ENCODE results near the gene CAST.

Gene CAST

GRCh38 chr5:96677496-96677895, 15.3 kb downstream of the CAST start:
- DNase-seq: no peak

GRCh38 chr5:96679293-96679692, 17.1 kb downstream of the CAST start:
- DNase-seq: no peak

GRCh38 chr5:96680759-96681470, 18.7 kb downstream of the CAST start:
- no peak for DNase-seq

GRCh38 chr5:96683392-96683791, 21.2 kb downstream of the CAST start:
- no peak for DNase-seq

- DNase-seq: no peak
These were observed 21.6 kb downstream of the CAST start for GRCh38 chr5:96683810-96684209.

GRCh38 chr5:96687080-96687479, 24.9 kb downstream of the CAST start:
- no peak for DNase-seq

DNA sequence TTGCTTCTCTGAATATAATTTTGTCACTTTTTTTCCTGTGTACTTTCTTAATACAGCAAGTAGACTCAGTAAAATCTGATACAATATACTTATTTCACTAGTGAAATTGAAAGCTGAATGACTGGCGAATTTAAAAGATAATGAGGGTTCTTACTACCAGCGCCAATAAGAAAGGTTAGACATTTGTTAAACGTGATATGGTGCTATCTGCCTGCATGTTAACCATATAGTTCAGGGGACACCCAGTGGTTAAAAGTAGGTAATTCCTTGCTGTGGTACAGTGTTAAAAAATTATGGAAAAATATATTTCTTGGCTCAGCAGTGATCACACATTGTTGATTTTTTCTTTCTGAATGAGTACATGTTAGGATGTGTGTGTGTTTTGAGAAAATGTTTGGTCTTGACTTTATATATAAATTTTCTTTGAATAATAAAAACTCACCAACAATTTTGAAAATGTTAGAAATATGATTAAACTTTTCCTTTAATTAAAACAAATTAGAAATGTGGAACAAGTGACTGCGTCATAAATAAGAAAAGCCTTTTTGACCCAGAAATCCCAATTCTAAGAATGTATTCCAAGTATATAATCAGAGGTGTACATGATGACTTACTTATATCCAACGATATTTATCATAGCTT, 25.8 kb downstream of the CAST start:
- peak; percentile 52 for DNase-seq

DNA sequence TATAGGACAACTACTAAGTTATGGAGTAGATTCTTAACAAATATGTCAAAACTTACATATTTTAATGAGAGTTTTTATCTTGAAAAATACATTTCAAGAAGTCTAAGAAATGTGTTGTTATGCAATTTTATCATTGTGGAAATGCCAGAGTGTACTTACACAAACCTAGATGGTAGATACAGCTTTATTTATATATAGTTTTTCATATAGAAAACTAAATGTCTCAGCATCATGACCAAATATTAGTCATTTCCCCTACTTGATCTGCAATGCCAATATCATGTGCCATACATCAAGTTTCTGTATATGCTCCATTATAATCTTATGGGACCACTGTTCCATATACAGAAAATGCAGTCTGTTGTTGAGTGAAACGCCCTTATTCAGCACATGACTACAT, 28.7 kb downstream of the CAST start:
- no peak for DNase-seq

DNA sequence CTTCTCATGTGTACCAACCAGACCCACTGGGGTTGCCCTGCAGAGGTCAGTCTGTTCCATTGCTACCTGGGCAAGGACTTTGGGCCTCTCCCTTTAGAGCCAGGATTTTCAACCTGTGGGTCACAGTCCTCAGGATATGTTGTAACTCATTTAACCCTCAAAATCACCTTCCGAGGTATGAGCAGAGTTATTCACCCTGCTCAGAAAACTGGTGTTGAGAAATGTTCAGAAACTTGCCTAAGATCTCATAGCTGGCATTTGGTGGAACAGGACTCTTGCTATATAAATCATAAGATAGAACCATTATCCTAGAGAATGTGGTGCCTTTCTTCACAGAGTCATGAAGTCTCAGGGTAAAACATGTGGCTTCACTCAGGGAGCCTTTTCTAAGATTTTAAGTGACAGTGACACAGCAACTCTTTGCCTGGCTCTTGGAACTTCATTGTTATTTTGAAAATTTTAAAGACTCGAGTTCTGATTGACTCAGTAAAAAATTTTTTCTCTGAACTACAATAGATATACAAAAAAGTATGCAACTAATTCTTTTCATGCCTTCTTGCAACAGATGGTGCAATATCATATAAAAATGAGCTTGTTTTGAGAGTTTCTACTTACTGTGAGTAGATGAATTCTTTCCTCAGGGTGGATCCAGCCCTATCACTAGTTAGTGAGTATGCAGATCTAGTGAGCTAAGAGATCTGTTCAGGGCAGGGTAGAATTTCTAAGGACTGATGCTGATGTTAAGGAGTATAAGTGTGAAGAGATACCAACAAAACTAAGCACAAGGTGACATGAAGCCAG, 29.5 kb downstream of the CAST start:
- peak; percentile 42 for DNase-seq

- peak; percentile 28 for DNase-seq
These were observed 30.3 kb downstream of the CAST start for GRCh38 chr5:96692441-96692840.

DNA sequence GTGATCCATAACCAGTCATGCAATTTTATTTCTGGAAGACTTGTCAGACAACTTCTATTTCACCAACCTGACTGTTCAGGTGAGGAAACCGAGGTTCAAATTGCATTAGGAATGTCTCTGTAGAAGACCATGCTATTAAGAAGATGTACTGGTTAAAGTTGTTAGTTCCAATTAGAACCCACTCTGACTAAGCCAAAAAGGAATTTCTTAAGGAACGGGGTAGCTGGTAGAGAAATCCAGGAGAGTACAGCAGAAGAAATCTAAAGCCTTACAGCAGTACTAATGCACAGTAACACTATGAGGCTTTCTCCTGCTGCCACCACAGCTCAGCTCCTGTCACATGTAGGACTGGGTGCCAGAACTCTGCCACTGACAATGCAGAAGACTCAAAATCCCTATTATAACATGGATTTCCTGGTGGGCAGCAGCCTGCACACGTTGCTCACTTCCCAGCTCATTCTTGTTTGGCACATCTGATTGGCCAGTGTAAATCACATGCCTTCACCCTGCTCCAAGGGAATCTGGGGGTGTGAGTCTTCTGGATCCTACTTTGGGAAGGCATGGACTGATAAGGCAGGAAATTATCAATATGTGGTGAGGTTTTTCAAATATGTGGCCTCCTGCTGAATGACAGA, 37.1 kb downstream of the CAST start:
- DNase-seq: peak; percentile 37

DNA sequence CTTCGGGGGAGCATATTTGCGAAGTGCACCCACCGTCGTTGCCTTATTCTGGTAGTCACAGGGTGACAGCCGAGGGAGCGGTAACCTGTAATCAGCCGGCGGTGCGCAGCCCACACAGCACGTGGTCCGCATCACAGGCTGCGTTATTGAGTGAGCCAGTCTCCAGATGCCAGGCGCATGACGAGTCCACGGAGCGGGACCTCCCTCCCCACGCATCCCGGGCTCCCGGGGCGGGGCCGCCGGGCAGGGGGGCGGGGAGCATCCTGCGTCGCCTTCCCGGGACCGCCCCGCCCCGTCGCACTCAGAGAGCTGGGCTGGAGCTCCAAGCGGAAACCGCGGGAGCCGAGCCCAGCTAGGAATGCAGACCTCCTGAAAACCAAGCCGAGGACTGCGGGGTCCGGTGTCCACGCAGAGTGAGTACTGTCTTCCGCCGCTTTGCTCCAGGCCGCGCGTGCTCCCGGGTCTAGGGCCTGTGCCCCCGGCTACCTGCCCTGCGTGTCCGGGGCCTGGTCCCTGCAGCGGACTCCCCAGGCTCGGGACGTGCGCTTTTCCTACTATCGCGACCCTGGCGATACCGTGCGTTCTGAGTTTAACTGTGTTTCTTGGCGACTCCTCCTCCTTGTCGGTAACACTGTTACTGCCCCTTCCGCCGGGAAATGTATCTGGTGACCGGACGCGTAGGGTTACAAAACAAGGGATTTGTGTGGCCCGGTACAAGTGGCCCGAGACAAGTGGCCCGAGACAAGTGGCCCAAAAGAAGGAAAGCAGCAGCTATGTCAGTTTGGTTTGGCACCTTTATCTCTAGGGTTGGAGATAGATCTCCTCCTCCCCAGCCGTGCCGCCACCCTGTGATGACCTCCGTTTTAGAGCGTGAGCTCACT, 40.6 kb downstream of the CAST start:
- DNase-seq: peak; percentile 95

DNA sequence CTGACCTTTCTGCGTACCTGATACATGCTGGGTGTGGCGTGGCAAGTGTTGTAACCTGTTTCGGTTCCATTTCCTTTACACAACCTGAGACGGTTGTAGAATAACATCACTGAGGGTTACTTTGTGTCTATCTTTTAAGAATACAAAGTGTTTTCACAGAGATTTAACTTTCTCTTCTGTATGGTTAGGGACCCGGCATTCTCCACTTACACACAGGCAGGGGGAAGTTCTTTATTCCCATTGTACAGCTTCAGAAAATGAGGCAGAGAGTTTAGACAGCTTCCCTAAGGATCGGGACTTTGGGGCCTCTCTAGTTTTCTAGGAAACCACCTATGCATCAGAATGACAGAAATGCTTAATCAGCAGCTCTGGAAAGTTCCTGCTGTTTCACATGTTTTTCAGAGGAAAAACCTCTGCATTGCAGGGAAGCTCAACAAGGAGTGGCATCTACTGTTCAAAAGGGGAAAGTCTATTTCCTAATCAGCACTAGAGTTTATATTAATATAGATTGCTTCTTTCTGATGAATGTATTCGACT, 41.3 kb downstream of the CAST start:
- DNase-seq: no peak

DNA sequence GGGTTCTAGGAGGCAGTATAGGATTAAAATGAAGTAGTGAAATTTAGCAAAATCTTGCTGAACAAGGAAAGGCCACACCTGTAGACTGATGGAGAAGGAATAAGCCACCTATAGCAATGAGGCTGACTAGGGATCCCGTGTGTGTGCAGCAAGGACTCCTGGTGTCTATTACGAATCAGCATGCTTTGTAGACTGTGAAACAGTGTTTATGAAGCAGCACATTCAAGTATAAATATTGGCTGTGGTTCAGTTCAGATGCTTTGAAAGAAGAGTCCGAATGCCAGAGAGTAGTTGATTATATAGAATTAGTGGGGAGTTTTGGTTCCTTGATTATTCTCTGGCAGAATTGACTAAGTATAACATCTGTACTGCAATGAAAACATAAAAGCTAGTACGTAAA, 41.8 kb downstream of the CAST start:
- DNase-seq: no peak

DNA sequence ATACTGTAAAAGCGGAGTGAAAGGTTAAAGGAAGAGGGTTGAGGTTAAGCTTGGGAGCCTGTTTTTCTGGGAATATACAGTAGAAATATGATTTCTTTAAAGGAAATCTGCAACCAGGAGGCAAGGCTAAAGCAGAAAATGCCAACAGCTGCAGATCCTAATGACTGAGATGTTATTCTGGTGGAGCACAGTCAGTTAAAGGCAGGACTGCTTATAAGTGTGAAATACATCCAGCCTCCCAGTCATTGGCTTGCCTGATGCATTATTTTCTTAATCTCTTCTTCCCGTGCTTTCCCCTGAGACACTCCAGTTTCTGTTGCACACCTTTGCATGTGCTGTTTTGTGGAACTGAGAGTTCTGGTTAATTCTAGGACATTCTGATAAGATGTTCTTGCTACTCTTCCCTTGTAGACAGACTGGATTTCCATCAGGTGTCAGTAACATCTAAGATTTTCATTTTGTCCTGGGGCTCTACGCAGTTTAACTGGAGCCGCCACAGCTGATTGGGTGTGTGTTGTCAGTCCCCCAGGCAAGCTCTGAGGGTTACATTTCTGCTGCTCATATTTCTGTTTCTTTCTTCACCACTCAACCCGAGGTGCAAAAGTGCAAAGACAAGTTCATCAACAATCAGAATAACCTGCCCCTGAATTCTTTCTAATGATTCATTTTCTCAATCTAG, 44.4 kb downstream of the CAST start:
- no peak for DNase-seq

GRCh38 chr5:96708600-96708999, 46.4 kb downstream of the CAST start:
- no peak for DNase-seq

DNA sequence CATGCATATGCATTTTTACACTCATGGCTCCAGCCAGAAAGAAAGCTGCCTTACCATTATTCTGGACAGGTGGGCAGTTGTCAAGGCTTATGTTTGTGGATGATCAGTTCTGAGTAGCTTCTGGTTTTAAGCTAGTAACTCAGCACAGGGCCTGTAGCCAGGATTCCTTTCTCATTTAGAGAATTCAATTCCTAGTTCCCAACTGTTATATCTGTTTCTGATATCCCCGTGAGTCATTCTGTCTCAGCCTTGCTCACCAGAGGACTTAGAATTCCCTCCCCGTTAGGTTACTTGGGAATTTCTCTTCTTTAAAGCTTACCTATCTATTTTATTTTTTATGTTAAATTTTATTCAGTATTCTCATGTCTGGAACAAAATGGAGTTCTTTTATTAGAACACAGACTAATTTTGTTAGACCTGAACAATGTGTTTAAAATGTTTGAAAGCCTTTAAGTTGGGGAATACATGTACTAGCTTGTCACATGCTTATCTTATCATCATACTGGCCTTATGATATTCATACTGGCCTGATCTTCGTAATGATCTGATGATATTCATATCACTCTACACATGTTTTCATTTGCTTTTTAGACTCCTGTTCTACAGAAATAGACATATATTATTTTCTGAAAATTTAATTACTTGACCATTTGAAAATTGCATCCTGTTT, 47.1 kb downstream of the CAST start:
- DNase-seq: peak; percentile 71

DNA sequence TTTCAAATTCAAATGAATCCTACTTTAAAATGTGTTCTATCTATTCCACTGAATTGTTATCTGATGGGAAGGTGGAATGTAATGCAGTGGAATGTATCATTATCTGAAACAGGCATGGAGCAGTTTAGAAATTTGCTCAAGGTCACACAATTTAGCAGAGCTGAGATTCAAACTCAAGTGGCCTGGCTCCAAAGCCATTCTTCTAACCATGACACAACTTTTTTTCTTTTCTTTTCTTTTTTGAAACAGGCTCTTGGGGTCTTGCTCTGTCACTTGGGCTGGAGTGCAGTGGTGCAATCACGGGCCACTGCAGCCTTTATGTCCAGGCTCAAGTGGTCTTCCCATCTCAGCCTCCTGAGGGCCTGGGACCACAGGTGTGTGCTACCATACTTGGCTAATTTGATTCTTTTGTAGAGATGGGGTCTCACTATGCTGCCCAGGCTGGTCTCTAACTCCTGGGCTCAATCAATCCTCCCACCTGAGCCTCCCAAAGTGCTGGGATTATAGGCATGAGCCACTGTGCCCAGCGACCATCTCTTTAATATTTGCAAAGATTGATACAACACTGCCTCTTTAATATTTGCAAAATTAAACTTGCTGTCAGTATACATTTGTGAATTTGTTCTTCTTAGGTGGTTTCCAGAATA, 50.0 kb downstream of the CAST start:
- DNase-seq: no peak

DNA sequence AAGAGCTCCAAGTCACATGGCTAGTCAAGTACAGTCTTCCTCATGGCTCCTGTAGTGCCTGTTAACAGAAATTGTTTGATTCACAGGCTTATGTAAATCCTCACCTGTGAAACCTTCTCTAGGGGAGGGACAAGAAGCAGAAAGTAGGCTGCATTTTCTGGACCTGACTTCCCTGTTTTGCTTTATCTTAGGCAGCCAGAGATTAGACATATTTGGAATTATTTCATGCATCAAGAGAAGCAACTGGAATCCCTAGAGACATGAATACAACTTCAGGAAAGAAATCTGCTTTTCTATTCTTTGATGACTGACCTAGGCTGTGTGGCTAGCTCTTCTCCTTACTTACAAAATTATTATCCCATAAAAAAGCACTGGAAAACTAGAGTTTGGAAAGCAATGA, 52.3 kb downstream of the CAST start:
- peak; percentile 32 for DNase-seq

GRCh38 chr5:96714951-96715451, 52.8 kb downstream of the CAST start:
- peak; percentile 74 for DNase-seq
